Endothelial cell of umbilical vein (primary cell): ENCODE data around the gene SEBOX. TPM values are rescaled to one million over a fixed set of nuclear protein-coding genes. Genes with fewer than 3 reads are reported as not detected.

Experiments used
- BruUV-seq: library from RNA; stranded (reverse); fragments of 400-500 nt; replicated peaks from 2 replicates; lab custom pipeline; 2021; lab: Mats Ljungman, UMichigan
- CTCF ChIA-PET: fragments of 300-600, 350-600 bp; sonication (Branson Sonifier 250); formaldehyde crosslinking; loops from one replicate; lab custom pipeline; 2021; ENCODE audit warnings: antibody characterized with exemption, inconsistent platforms; lab: Charles Lee
- POLR2A ChIA-PET: fragments of 300-600, 350-600 bp; sonication (Branson Sonifier 250); formaldehyde crosslinking; loops from one replicate; lab custom pipeline; 2021; ENCODE audit warnings: antibody characterized with exemption, inconsistent platforms; lab: Charles Lee
- DNase-seq: peaks from one replicate; pipeline ENCODE4 v3.0.0-alpha.2; 2011; ENCODE audit warnings: low read depth, low spot score
- FAIRE-seq: peaks from 2 replicates; lab custom pipeline; 2011; peaks lifted over from hg19 to GRCh38; lab: Jason Lieb, UNC
- H2AFZ ChIP-seq: 2 replicates; pipeline ENCODE4 v1.6.0; 2012; ENCODE audit warnings: low read depth, low read length, control low read depth, inconsistent platforms
- H3K27ac ChIP-seq: 2 replicates; pipeline ENCODE4 v1.5.1; 2011; ENCODE audit warnings: low read depth, mild to moderate bottlenecking, control low read depth, low read length, moderate library complexity; ENCODE audit not compliant: insufficient read depth
- H3K27me3 ChIP-seq, 2 experiments: 2 replicates each; pipeline versions ENCODE4 v1.6.0 to v1.6.1; 2011; ENCODE audit warnings: low read length in 2 of 2, mixed read lengths in 1 of 2; ENCODE audit not compliant: control insufficient read depth in 2 of 2, insufficient read depth in 2 of 2
- H3K36me3 ChIP-seq, 2 experiments: 2 replicates in 1 of 2; 3 replicates in 1 of 2; pipeline ENCODE4 v1.5.1; 2011; ENCODE audit warnings: low read length in 2 of 2, mild to moderate bottlenecking in 1 of 2, moderate library complexity in 1 of 2; ENCODE audit not compliant: control insufficient read depth in 2 of 2, insufficient read depth in 2 of 2; ENCODE audit errors: extremely low read depth in 1 of 2
- H3K4me1 ChIP-seq: 3 replicates; pipeline ENCODE4 v1.5.1; 2011; ENCODE audit warnings: mild to moderate bottlenecking, low read length; ENCODE audit not compliant: control insufficient read depth, insufficient read depth; ENCODE audit errors: extremely low read depth
- H3K4me2 ChIP-seq: 2 replicates; pipeline ENCODE4 v1.6.1; 2011; ENCODE audit warnings: low read length, control low read depth, mixed read lengths; ENCODE audit not compliant: insufficient read depth
- H3K4me3 ChIP-seq, 3 experiments: fragments of 200-600 bp in 1 of 3; sonication (generic), shearing (Covaris generic) in 1 of 3; replicated peaks in 1 of 3; 2 replicates each; pipeline ENCODE4 v1.5.1; 2011 to 2016; ENCODE audit warnings: control low read depth in 3 of 3, low read length in 3 of 3, mild to moderate bottlenecking in 2 of 3, inconsistent platforms in 1 of 3, low read depth in 1 of 3, moderate library complexity in 1 of 3; ENCODE audit not compliant: insufficient read depth in 1 of 3
- H3K79me2 ChIP-seq: 2 replicates; pipeline ENCODE4 v1.6.0; 2012; ENCODE audit warnings: low read length, inconsistent platforms; ENCODE audit not compliant: control insufficient read depth, insufficient read depth
- H3K9ac ChIP-seq: replicated peaks from 2 replicates; pipeline ENCODE3; 2011; ENCODE audit warnings: low read length, control low read depth; ENCODE audit not compliant: insufficient read depth; ENCODE audit errors: extremely low read depth
- H3K9me1 ChIP-seq: replicated peaks from 3 replicates; pipeline ENCODE4 v1.6.0; 2011; ENCODE audit warnings: mild to moderate bottlenecking, low read length; ENCODE audit not compliant: control insufficient read depth, insufficient read depth; ENCODE audit errors: extremely low read depth
- H3K9me3 ChIP-seq: replicated peaks from 2 replicates; pipeline ENCODE4 v1.5.1; 2012; ENCODE audit warnings: low read length, inconsistent platforms; ENCODE audit not compliant: control insufficient read depth, insufficient read depth
- H4K20me1 ChIP-seq: replicated peaks from 2 replicates; pipeline ENCODE3; 2011; ENCODE audit warnings: mild to moderate bottlenecking, low read length; ENCODE audit not compliant: control insufficient read depth, insufficient read depth; ENCODE audit errors: extremely low read depth
- GATA2 ChIP-seq: IDR thresholded peaks from 2 replicates; pipeline ENCODE4 v1.7.0; 2011; ENCODE audit warnings: low read depth, mild to moderate bottlenecking, moderate library complexity, mixed read lengths, low read length; ENCODE audit not compliant: insufficient read length, insufficient read depth
- JUN ChIP-seq: IDR thresholded peaks from 2 replicates; pipeline ENCODE4 v1.6.1; 2011; ENCODE audit warnings: borderline replicate concordance, low read depth; ENCODE audit not compliant: insufficient read length, insufficient read depth
- MYC ChIP-seq: IDR thresholded peaks from one replicate; pipeline ENCODE4 v1.6.1; 2011; ENCODE audit warnings: mild to moderate bottlenecking, low read depth, low read length
- POLR2AphosphoS5 ChIP-seq: IDR thresholded peaks from 2 replicates; pipeline ENCODE4 v1.6.1; 2012; ENCODE audit warnings: low read depth, mild to moderate bottlenecking, control low read depth, low read length, moderate library complexity; ENCODE audit not compliant: insufficient read depth
- dilution Hi-C: fragments of 300-500 bp; cut with MboI; formaldehyde crosslinking; loops from one replicate; pipeline ENCODE4 v1.15.0; 2019; ENCODE audit warnings: low sequenced_read_pairs; ENCODE audit not compliant: extremely low pct_ligation_motif_present
- intact Hi-C: fragments of 100-400 bp; cut with micrococcal nuclease; formaldehyde crosslinking; loops from one replicate; pipeline ENCODE4 v1.10.0; 2022
- polyA plus RNA-seq, 4 experiments: library from polyadenylated mRNA; depleted of rRNA in 3 of 4; stranded (reverse) in 3 of 4; unstranded in 1 of 4; fragments of >200 nt; gene quantifications; 2 replicates each; pipeline versions ENCODE4 v1.2.1 to v1.2.3, GENCODE V29; 2011 to 2012; ENCODE audit warnings: missing spikeins in 1 of 4
- total RNA-seq: library from RNA; stranded (reverse); gene quantifications from 2 replicates; pipeline ENCODE4 v1.2.3, GENCODE V29; 2021
- TF ChIP-seq, protein P1 (sequence below): IDR thresholded peaks from 2 replicates; pipeline ENCODE4 v1.6.1; 2011; ENCODE audit not compliant: insufficient read depth, insufficient read length
- TF ChIP-seq, protein P2 (sequence below), 2 donors: IDR thresholded peaks; 1 replicate in 1 of 2; 2 replicates in 1 of 2; pipeline ENCODE4 v1.5.1; 2011; ENCODE audit warnings: low read length in 2 of 2, mild to moderate bottlenecking in 2 of 2, moderate library complexity in 2 of 2, control low read depth in 1 of 2, inconsistent platforms in 1 of 2, low read depth in 1 of 2; ENCODE audit not compliant: insufficient read depth in 1 of 2; ENCODE audit errors: extremely low read depth in 1 of 2

SEBOX gene
- total and polyA plus RNA-seq, 2 donors (not counting 3 experiments of a cell fraction or from before 2014, with no cell fraction given): not detected

DNA sequence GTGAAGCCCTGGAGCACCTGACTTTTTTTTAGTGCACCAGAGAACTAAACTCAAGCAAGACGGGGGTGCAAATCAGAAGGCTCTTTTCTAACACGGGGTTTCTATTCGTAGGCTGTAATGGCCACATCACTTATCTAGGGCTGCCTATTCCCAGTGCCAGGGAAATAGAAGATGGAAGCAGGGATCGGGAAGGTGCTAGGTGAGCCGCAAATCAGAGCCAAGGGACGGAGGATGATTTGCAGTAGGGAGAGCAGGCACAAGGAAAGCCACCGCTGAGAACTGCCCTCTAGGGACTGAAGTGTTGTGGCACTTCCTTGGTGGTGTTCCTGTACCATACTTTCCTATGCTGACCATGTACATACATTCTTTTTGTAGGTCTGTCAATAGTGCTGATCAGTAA is 48.8 kb upstream of the SEBOX start:
- no peak for DNase-seq
- intact Hi-C loops: no loop called here

DNA sequence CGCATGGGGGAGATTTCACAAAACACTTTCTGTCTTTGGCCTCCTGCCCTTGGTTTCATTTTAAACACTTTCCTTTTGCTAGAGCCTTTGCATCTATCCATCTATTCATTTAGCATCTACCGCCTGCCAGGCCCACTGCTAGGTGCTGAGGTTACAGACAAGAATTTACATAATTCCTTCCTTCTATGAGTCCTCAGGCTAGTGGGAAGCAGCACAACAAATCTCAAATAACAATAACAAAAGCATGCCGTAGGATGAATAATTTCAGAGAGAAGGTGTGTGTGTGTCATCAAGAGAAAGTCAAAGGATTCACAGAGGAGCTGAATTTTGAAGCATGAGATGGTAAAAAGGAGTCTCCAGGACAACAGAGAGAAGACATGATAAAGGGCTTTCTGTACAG is 47.1 kb upstream of the SEBOX start:
- no peak for FAIRE-seq
- POLR2A ChIA-PET: no interaction called here
- Histone ChIP-seq H3K9me1 (no peaks in the 10 kb centered on the region), H3K4me3 (no peak overlapping the region), H3K9me3 (no peaks in the 10 kb centered on the region), H3K4me2 (no peak overlapping the region), H3K27ac (no peak overlapping the region), H2AFZ (no peak overlapping the region), H3K79me2 (no peaks in the 10 kb centered on the region), H3K36me3 (no peaks in the 10 kb centered on the region), H3K9ac (no peak overlapping the region), H3K27me3 (peaks cover 14 to 27% of the 10 kb centered on the region in 2 experiments), H4K20me1 (no peaks in the 10 kb centered on the region), H3K4me1 (no peaks in the 10 kb centered on the region)
- dilution Hi-C loops: no loop called here
- CTCF ChIA-PET: no interaction called here
- intact Hi-C loops: no loop called here
- TF ChIP-seq GATA2: no peak
- no TSS peak for BruUV-seq
- DNase-seq: no peak

More for the DNA sequence above, 48.8 kb upstream of the SEBOX start:
- Histone ChIP-seq H3K9me3 (no peaks in the 10 kb centered on the region), H2AFZ (no peak overlapping the region), H3K4me1 (no peaks in the 10 kb centered on the region), H4K20me1 (no peaks in the 10 kb centered on the region), H3K27me3 (peaks cover 14 to 27% of the 10 kb centered on the region in 2 experiments), H3K36me3 (no peaks in the 10 kb centered on the region), H3K9ac (no peak overlapping the region), H3K27ac (no peak overlapping the region), H3K4me2 (no peak overlapping the region), H3K79me2 (no peaks in the 10 kb centered on the region), H3K4me3 (no peak overlapping the region), H3K9me1 (no peaks in the 10 kb centered on the region)
- BruUV-seq: no TSS peak
- TF ChIP-seq POLR2AphosphoS5: no peak
- TF ChIP-seq, protein P1, sequence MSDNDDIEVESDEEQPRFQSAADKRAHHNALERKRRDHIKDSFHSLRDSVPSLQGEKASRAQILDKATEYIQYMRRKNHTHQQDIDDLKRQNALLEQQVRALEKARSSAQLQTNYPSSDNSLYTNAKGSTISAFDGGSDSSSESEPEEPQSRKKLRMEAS: no peak
- no peak for TF ChIP-seq GATA2
- TF ChIP-seq, protein P2, sequence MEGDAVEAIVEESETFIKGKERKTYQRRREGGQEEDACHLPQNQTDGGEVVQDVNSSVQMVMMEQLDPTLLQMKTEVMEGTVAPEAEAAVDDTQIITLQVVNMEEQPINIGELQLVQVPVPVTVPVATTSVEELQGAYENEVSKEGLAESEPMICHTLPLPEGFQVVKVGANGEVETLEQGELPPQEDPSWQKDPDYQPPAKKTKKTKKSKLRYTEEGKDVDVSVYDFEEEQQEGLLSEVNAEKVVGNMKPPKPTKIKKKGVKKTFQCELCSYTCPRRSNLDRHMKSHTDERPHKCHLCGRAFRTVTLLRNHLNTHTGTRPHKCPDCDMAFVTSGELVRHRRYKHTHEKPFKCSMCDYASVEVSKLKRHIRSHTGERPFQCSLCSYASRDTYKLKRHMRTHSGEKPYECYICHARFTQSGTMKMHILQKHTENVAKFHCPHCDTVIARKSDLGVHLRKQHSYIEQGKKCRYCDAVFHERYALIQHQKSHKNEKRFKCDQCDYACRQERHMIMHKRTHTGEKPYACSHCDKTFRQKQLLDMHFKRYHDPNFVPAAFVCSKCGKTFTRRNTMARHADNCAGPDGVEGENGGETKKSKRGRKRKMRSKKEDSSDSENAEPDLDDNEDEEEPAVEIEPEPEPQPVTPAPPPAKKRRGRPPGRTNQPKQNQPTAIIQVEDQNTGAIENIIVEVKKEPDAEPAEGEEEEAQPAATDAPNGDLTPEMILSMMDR (IDR thresholded peaks at IDR 0.05; ENCODE audit: extremely low read depth in 1 of 2, insufficient read depth in 1 of 2, low read depth in 1 of 2, low read length in 2 of 2): no peak
- TF ChIP-seq MYC: no peak
- no peak for TF ChIP-seq JUN
- ChIA-PET CTCF (no interaction called here), POLR2A (no interaction called here)
- dilution Hi-C loops: no loop called here
- no peak for FAIRE-seq
